K562 (cell line): Measurements from ENCODE around the gene TLN1.

ENCODE experiments used
- C11orf30 ChIP-seq: fragments of 450-650 bp; IDR thresholded peaks from 2 replicates; pipeline ENCODE4 v1.6.1; 2016; ENCODE audit warnings: low read depth, mild to moderate bottlenecking
- CBX2 ChIP-seq: fragments of 200-600 bp; sonication (generic); IDR thresholded peaks from one replicate; pipeline ENCODE4 v1.6.1; 2012; ENCODE audit warnings: mild to moderate bottlenecking, low read length, inconsistent platforms; ENCODE audit not compliant: insufficient read depth, poor library complexity, severe bottlenecking
- GABPB1 ChIP-seq: sonication (generic); formaldehyde crosslinking; IDR thresholded peaks from 2 replicates; pipeline ENCODE4 v1.8.0; 2022; ENCODE audit warnings: mild to moderate bottlenecking, missing genetic modification reagents
- JUNB ChIP-seq: fragments of 450-650 bp; formaldehyde crosslinking; conservative IDR thresholded peaks from 2 replicates; pipeline ENCODE4 v1.4.0; 2020; ENCODE audit warnings: mild to moderate bottlenecking
- POLR2A ChIP-seq: fragments of 450-650 bp; conservative IDR thresholded peaks from 2 replicates; pipeline ENCODE4 v1.6.1; 2016
- TEAD4 ChIP-seq, 2 experiments: sonication (generic) in 1 of 2; formaldehyde crosslinking in 1 of 2; IDR thresholded peaks; 2 replicates each; pipeline versions ENCODE4 v1.6.1 to v1.8.0; 2012 to 2022; ENCODE audit warnings: borderline replicate concordance in 1 of 2, inconsistent platforms in 1 of 2, low read length in 1 of 2, mild to moderate bottlenecking in 1 of 2, missing genetic modification reagents in 1 of 2
- ZNF124 ChIP-seq: sonication (generic); formaldehyde crosslinking; IDR thresholded peaks from 2 replicates; pipeline ENCODE4 v1.8.1; 2022; ENCODE audit warnings: missing genetic modification reagents
- ZNF133 ChIP-seq: fragments of 250-450 bp; sonication (Bioruptor Pico); IDR thresholded peaks from 2 replicates; pipeline ENCODE4 v1.4.0; 2020; ENCODE audit warnings: mild to moderate bottlenecking
- TF ChIP-seq, protein P1 (sequence below): fragments of 450-650 bp; IDR thresholded peaks from 2 replicates; pipeline ENCODE4 v1.6.1; 2016; ENCODE audit warnings: mild to moderate bottlenecking
- TF ChIP-seq, protein P2 (sequence below), 3 experiments: IDR thresholded peaks in 2 of 3; conservative IDR thresholded peaks in 1 of 3; 2 replicates each; pipeline ENCODE4 v1.5.1; 2011 to 2012; ENCODE audit warnings: low read length in 3 of 3, mild to moderate bottlenecking in 3 of 3, control low read depth in 2 of 3, improper control_type of control experiment in 1 of 3, inconsistent platforms in 1 of 3, low read depth in 1 of 3, mixed read lengths in 1 of 3, moderate library complexity in 1 of 3; ENCODE audit not compliant: insufficient read depth in 2 of 3

DNA sequence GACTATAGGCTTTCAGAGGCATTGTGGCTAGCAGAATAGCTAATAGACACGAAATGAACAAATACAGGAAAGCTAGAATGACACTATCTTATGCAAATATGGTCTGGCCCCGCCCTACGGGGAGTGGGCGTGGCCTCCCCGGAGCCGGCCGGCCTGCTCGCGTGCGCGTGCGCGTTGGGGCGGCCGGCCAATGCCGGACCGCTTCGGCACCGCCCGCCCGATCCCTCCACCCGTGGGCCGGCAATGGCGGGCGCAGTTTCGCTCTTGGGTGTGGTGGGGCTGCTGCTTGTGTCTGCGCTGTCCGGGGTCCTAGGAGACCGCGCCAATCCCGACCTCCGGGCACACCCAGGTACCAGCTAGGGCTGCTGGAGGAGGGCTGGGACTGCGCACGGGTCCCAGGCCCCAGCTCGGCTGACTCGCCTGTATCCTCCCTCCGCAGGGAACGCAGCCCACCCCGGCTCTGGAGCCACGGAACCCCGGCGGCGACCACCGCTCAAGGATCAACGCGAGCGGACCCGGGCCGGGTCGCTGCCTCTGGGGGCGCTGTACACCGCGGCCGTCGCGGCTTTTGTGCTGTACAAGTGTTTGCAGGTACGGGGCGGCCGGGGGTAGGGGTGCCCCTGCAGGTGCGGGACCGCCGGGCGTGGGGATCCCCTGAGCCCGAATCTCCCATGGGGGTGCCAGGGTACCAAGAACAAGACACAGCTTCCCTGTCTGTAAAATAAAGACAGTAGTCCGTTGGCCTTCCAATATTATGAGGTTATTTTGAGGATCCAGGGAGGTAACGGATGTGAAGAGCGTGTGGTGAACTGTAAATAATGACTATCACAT lies 73.6 kb downstream of the TLN1 start, which contains the start of gene CCDC107:
- TF ChIP-seq ZNF133 (CRISPR knock-in tag) (no peak), ZNF124 (CRISPR knock-in tag) (no peak), GABPB1 (CRISPR knock-in tag) (no peak; the same call in 1 of the 2 replicates), TEAD4 (IDR thresholded peaks at IDR 0.05; ENCODE audit: low read length) (no peak), TEAD4 (CRISPR knock-in tag; IDR thresholded peaks at IDR 0.05; ENCODE audit: borderline replicate concordance) (no peak), JUNB (CRISPR knock-in tag) (no peak), POLR2A (peak; percentile 70), C11orf30 (no peak), CBX2 (no peak)
- TF ChIP-seq, protein P1, sequence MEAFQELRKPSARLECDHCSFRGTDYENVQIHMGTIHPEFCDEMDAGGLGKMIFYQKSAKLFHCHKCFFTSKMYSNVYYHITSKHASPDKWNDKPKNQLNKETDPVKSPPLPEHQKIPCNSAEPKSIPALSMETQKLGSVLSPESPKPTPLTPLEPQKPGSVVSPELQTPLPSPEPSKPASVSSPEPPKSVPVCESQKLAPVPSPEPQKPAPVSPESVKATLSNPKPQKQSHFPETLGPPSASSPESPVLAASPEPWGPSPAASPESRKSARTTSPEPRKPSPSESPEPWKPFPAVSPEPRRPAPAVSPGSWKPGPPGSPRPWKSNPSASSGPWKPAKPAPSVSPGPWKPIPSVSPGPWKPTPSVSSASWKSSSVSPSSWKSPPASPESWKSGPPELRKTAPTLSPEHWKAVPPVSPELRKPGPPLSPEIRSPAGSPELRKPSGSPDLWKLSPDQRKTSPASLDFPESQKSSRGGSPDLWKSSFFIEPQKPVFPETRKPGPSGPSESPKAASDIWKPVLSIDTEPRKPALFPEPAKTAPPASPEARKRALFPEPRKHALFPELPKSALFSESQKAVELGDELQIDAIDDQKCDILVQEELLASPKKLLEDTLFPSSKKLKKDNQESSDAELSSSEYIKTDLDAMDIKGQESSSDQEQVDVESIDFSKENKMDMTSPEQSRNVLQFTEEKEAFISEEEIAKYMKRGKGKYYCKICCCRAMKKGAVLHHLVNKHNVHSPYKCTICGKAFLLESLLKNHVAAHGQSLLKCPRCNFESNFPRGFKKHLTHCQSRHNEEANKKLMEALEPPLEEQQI = no peak
- TF ChIP-seq, protein P2, sequence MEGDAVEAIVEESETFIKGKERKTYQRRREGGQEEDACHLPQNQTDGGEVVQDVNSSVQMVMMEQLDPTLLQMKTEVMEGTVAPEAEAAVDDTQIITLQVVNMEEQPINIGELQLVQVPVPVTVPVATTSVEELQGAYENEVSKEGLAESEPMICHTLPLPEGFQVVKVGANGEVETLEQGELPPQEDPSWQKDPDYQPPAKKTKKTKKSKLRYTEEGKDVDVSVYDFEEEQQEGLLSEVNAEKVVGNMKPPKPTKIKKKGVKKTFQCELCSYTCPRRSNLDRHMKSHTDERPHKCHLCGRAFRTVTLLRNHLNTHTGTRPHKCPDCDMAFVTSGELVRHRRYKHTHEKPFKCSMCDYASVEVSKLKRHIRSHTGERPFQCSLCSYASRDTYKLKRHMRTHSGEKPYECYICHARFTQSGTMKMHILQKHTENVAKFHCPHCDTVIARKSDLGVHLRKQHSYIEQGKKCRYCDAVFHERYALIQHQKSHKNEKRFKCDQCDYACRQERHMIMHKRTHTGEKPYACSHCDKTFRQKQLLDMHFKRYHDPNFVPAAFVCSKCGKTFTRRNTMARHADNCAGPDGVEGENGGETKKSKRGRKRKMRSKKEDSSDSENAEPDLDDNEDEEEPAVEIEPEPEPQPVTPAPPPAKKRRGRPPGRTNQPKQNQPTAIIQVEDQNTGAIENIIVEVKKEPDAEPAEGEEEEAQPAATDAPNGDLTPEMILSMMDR (IDR thresholded peaks at IDR 0.05 in 2 of 3, conservative IDR thresholded peaks at IDR 0.05 in 1 of 3; ENCODE audit: insufficient read depth in 2 of 3, low read depth in 1 of 3, low read length in 3 of 3) = peak; percentile 47 to 71 (median 65)
